Activated CD4-positive, alpha-beta T cell treated with anti-CD3 and anti-CD28 coated beads, Interleukin-2, amount 50 U/mL, for 1 hour (primary cell): Measurements from ENCODE around the gene PDK4.
"Not testable (repeated sequence)": the region's sequence is repeated elsewhere in the genome, so short reads cannot be mapped to it uniquely, and the experiment has no call there.

Experiments
- DNase-seq: peaks from one replicate; pipeline ENCODE4 v3.0.0-alpha.2; 2020

Gene PDK4

DNA sequence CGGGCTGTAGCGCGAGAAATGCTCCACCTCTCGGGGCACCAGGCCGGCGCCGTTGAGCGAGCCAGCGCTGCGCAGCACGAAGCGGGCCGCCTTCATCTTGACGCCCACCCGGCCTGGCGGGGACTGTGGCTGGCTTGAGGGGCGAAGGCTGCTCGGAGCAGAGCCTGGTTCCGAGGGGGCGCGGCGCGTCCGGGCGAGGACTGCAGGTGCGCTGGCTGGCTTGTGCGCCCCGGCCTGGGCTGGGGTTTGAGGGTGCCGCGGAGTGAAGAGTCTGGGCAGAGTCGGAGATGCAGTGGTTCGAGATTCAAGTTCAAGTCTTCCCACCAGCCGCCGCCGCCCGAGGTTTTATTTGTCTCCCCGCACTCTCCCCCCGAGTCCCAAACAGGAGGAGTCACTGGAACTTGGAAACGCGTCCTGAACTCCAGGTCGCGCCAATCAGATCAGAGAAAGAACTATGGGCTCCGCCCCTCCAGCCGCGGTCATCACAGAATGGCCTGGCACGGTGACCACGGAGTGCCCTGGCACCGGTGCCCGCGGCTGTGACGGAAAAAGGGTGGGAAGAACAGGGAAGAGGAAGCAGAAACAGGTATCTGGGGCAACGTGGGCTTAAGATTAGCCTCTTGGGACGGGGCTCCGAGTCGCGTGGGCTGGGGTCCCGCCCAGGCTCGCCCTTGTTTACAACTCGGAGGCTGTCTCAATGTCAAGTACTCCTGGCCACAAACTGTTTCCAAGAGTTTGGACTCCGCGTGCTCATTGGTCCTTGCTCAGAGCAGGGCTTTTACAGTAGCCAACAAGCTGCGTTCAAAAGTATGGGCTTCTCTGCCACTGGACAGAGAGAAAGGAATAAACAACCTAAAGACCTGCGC is at the start of gene PDK4:
Gene PDK4 (minus strand): TSS at position 319 of the 866 bp plus-strand sequence. CDS start 223 bp downstream, at position 96.
- no peak for DNase-seq

- no peak for DNase-seq
Measured at GRCh38 chr7:95642173-95642572, 45.9 kb upstream of the PDK4 start.

- no peak for DNase-seq
Measured at GRCh38 chr7:95636140-95636940, 40.0 kb upstream of the PDK4 start.

- DNase-seq, result no peak
Measured at GRCh38 chr7:95632609-95633008, 36.3 kb upstream of the PDK4 start.

GRCh38 chr7:95631527-95631926 is 35.2 kb upstream of the PDK4 start:
- DNase-seq, result no peak

DNA sequence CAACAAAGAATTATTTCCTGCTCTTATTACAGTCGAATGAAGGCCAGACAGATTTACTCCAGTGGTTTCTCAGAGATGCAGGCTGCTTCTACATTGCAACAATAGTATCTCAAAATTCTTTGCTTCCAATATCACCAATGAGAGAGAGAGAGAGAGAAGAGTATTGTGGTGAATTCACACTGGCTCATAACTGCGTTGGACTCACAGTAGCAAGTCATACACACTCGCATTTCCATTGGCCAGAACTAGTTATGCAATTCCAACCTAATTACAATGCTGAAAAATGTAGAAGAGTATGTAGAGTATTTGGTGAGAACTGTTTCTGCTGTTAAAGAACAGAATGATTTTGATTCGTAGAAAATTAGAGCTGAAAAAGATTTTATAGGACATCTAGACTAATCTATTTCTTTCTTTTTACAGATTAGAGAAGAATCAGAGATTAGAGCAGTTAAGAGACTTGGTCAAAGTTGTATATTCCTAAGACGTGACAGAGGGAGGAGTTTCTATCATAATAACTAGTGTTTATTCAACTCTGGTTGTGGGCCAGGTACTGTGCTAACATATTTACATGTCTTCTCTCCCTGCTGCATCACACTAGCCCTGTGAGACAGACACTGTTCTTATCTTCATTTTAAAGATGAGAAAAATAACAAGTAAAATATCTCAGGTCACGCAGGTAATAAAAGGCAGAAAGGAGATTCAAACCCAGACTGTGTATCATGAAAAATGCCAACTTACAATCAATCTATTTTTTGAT is 34.6 kb upstream of the PDK4 start:
- DNase-seq, result no peak

DNA sequence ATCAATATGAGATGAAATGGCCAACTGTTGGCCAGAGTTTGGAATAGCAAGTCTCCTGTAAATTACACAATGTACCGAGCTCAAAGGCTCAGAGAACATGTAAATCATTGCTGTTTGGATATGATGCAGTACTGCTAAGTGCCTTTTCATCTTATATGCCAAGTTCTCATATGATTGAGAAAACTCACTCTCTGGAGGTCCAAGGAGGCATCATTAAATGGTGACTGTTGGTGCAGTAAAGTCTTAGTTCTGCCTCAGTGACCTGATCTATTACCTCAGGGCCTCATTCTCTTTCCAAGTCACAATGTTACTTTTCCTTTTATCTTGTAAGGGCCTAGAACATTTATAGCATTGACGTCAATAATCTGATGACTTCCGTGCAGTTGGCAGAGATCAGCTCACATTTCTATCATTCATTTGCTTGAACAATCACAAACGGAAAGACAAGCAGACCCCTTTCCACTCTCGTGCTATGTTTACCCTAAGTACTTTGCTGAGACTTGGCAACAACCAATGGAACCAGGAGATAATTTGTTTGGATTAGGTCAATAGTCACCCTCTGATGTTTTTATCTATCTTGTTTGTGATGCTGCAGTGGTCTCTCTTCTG is 32.6 kb upstream of the PDK4 start:
- no peak for DNase-seq

GRCh38 chr7:95623788-95624187 is 27.5 kb upstream of the PDK4 start:
- no peak for DNase-seq

DNA sequence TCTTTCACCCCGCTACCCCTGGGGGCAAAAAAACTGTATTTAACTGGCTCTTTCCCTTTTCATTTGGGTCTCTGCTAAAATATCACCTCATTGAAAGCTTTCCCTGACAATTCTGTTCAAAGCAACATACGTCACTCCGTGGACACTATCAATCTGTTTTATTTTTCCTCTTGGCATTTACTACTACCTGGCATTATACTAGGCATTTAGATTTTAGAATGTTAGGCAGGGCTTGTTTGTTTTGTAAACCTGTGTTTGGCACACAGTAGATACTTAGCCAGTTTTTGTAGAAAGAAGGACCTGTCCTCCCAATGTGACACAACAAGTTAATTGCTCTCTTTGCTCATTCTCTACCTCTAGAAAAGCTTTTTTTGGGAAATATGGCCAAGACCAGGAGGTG is 26.5 kb upstream of the PDK4 start:
- DNase-seq, result no peak

- no peak for DNase-seq
Measured at GRCh38 chr7:95622001-95622549, 25.8 kb upstream of the PDK4 start.

- DNase-seq, result no peak
Measured at GRCh38 chr7:95621404-95621803, 25.1 kb upstream of the PDK4 start.

- DNase-seq, result no peak
Measured at GRCh38 chr7:95620631-95621030, 24.3 kb upstream of the PDK4 start.

- no peak for DNase-seq
Measured at GRCh38 chr7:95619921-95620320, 23.6 kb upstream of the PDK4 start.

DNA sequence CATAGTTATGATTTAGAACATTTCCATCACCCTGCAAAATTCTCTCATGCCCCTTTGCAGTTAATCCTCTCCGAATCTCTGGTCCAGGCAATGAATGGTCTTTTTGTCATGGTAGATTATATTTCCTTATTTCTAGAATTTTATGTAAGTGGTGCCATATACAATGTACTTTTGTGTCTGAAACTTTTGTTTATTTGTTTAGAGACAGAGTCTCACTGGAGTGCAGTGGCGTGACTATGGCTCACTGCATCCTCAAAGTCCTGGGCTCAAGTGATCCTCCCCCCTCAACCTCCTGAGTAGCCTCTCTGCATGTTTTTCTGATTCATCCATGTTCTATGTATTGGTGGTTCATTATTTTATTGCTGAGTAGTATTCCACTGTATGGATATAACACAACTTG is 23.2 kb upstream of the PDK4 start:
- DNase-seq, result no peak

- no peak for DNase-seq
Measured at GRCh38 chr7:95614442-95614940, 18.2 kb upstream of the PDK4 start.

DNA sequence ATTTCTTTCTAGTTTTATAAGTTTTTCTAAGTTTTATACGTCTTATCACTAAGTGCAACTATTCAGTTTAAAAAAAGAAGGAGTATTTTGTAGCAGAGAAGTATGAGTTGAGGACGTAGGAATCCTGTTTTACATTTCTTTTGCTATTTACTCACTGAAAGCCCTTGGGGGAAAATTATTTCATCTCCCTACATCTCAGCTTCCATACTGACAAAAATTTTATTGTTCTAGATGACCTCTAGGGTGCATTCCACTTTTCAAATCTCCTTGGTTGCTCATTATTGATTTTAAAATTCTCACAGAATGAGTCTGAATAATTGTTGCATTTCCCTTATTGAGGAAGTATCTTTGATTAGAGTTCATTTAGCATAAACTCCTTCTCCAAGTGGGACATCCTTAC is 14.9 kb upstream of the PDK4 start:
- no peak for DNase-seq

GRCh38 chr7:95609277-95609971 is 13.1 kb upstream of the PDK4 start:
- DNase-seq, result no peak

GRCh38 chr7:95608359-95609173 is 12.2 kb upstream of the PDK4 start:
- DNase-seq, result no peak

DNA sequence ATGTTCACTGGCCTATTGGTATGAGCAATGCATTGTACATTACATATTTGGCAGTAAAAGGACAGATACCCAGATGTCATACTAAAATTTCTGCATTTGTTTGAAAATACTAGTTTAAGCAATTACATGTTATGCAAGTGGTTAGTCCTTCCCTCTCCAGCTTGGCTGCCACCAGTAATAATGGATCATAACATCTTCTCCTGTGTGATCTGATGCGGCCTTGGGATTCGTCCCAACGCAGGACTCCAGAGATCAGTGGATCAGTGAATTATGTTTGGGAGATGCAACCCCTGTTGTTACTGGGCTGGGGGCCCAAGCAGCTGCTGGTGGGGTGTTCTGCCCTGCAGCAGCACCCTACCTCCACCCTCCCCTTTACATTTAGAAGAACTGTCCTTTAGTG is 11.2 kb upstream of the PDK4 start:
- no peak for DNase-seq

- DNase-seq, result no peak
Measured at GRCh38 chr7:95605275-95605674, 9.0 kb upstream of the PDK4 start.

DNA sequence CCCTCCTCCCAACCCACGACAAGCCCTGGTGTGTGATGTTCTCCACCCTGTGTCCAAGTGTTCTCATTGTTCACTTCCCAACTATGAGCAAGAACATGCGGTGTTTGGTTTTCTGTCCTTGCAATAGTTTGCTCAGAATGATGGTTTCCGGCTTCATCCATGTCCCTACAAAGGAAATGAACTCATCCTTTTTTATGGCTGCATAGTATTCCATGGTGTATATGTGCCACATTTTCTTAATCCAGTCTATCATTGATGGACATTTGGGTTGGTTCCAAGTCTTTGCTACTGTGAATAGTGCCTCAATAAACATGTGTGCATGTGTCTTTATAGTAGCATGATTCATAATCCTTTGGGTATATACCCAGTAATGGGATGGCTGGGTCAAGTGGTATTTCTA is 8.5 kb upstream of the PDK4 start:
- DNase-seq, result not testable (repeated sequence)
